ENCODE results near the gene KRT81.

GRCh38 chr12:52284562-52285171, 6.7 kb downstream of the KRT81 start:
- TF ChIP-seq CTCF (conservative IDR thresholded peaks at IDR 0.05 in 1 of 2, IDR thresholded peaks at IDR 0.05 in 1 of 2; ENCODE audit: low read depth in 1 of 2, low read length in 2 of 2) (no peak), EZH2 (IDR thresholded peaks at IDR 0.05; ENCODE audit: low read length, missing control alignments) (no peak)
